ENCODE results near the gene SYPL2. TPM values are rescaled to one million over a fixed set of nuclear protein-coding genes. Genes with fewer than 3 reads are reported as not detected.

Gene SYPL2
- total RNA-seq: 10 to 100 TPM; 11.3 to 39.7 (median 25.4) TPM
- 10 to 100 TPM; 14.7 to 36.3 TPM for polyA plus RNA-seq
- long read RNA-seq, donor 1, partial matches to known transcripts: 17 of 19 reads
- long read RNA-seq, donor 1, other reads (novel, unspliced or antisense): 2 of 19 reads
- long read RNA-seq, donor 2, transcript SYPL2-201 (6 exons, 3,624 nt): major isoform, 5 of 148 reads
- long read RNA-seq, donor 2, partial matches to known transcripts: 141 of 148 reads
- long read RNA-seq, donor 2, other reads (novel, unspliced or antisense): 2 of 148 reads
- long read RNA-seq, donor 3, partial matches to known transcripts: 0 of 12 reads
- long read RNA-seq, donor 3, other reads (novel, unspliced or antisense): 10 of 12 reads

- 0 to 2% (median 1%) methylated on average over 10 to 88 of the region's 88 CpGs for WGBS, 4 donors
- peaks cover 0 to 74% (median 16%) of the 10 kb centered on the region in 9 donors for H3K27me3 ChIP-seq
- intact Hi-C loops (cut with DNase I): loop anchor here in 2 of 10 donors (1.0 to 5.0 kb wide), 2 partner anchors 39 to 40 kb away; partner anchors contain the start of gene PSMA5 (in 2 of the 2)
- peak within 1 kb of the TSS; percentile 56 to 93 (median 84) for H3K27ac ChIP-seq
- DNase-seq: peak; percentile 69 to 86 (median 83)
- no peaks in the 10 kb centered on the region for H3K36me3 ChIP-seq
- H3K4me3 ChIP-seq: peak within 1 kb of the TSS; percentile 56 to 78 (median 66)
- H3K4me1 ChIP-seq: peaks cover 0 to 19% (median 6%) of the 10 kb centered on the region in 12 donors
- peak; percentile 76 to 92 (median 88) for ATAC-seq
- TF ChIP-seq POLR2A (IDR thresholded peaks at IDR 0.05): peak in 1 of 2 donors; percentile 29
- TF ChIP-seq CTCF (IDR thresholded peaks at IDR 0.05): peak in 2 of 12 donors; percentile 20
- no peaks in the 10 kb centered on the region for H3K9me3 ChIP-seq
Measured at GRCh38 chr1:109466452-109467300, at the start of gene SYPL2. Gene SYPL2 (plus strand): TSS chr1:109466546. CDS start chr1:109466844, 298 bp downstream.

- ATAC-seq (no peak), DNase-seq (no peak)
- H3K36me3 ChIP-seq: peaks cover 0 to 37% (median 30%) of the 10 kb centered on the region in 9 donors
- no peaks in the 10 kb centered on the region for H3K9me3 ChIP-seq
- H3K27ac ChIP-seq: no peak overlapping the region
- 63 to 79% (median 73%) methylated on average over 2 of the region's 2 CpGs for WGBS, 4 donors
- H3K4me3 ChIP-seq: no peak overlapping the region
- intact Hi-C loops (cut with DNase I): no loop called here
- no peaks in the 10 kb centered on the region for H3K27me3 ChIP-seq
- TF ChIP-seq POLR2A (IDR thresholded peaks at IDR 0.05) (no peak), CTCF (IDR thresholded peaks at IDR 0.05) (no peak)
- H3K4me1 ChIP-seq: peaks cover 6 to 46% (median 24%) of the 10 kb centered on the region in 12 donors
Measured at GRCh38 chr1:109423498-109423897, 42.8 kb upstream of the SYPL2 start.

- Histone ChIP-seq H3K9me3 (no peaks in the 10 kb centered on the region), H3K27me3 (no peaks in the 10 kb centered on the region), H3K36me3 (peaks cover 0 to 16% (median 9%) of the 10 kb centered on the region in 9 donors), H3K4me1 (peaks cover 6 to 46% (median 24%) of the 10 kb centered on the region in 12 donors), H3K27ac (peak overlapping the region; percentile 31 to 92 (median 82)), H3K4me3 (peak overlapping the region; percentile 63 to 96 (median 91))
- no peak for TF ChIP-seq CTCF (IDR thresholded peaks at IDR 0.05)
- TF ChIP-seq POLR2A (IDR thresholded peaks at IDR 0.05): no peak
- WGBS, 4 donors: 1 to 2% (median 2%) methylated on average over 29 to 32 of the region's 32 CpGs
- intact Hi-C loops (cut with DNase I): loop anchor here in 9 of 10 donors (1.0 to 5.0 kb wide), 6 partner anchors 41 to 107 kb away; partner anchors contain the start of genes ATXN7L2 (in 5 of the 9) and SYPL2 (in 2 of the 9)
- DNase-seq: peak in 1 of 5 donors; percentile 54
- peak; percentile 39 to 55 (median 42) for ATAC-seq
Measured at GRCh38 chr1:109425391-109426280, 40.7 kb upstream of the SYPL2 start.

Measured in heart left ventricle (tissue), 16 donors.